SKM-1 treated with dmso at 0.1 percent for 144 hours (cell line): ENCODE data around the gene C1QTNF1.
"Not testable (repeated sequence)": the region's sequence is repeated elsewhere in the genome, so short reads cannot be mapped to it uniquely, and the experiment has no call there.

Source experiments
- DNase-seq: peaks from one replicate; lab custom pipeline; 2025; ENCODE audit not compliant: unreplicated experiment; lab: John Stamatoyannopoulos, UW

The C1QTNF1 gene

DNA sequence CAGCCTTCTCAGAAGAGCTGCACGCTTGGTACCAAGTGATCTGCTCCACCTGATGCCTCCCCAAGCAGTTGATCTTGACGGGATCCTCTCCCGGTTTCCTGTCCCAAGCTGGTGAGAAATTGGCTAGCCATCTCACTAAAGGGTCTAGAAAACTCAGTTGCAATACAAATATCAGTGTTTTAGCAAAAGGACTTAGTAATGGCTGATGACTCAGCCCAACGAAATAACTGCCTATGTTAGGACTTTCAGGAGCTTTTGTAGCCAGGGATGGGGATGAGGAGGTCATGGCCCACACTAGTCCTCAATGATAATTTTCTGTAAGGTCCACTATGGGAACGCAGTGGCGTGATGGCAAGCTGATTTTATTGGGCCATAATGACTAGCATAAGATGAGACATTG lies 27.3 kb downstream of the C1QTNF1 start:
- no peak for DNase-seq

DNA sequence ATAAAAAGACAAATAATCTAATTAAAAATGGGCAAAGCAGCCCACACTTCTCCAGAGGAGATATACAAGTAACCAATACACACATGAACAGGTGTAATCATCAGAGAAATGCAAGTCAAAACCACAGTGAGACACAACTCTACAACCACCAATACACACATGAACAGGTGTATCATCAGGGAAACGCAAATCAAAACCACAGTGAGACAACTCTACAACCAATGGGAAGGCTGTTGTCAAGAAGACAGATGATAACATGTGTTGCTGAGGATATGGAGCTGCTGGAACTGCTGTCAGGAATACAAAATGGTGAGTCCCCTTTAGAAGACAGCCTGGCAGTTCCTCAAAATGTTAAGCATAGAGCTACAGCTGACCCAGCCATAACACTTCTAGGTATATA lies 28.2 kb downstream of the C1QTNF1 start:
- no peak for DNase-seq

DNA sequence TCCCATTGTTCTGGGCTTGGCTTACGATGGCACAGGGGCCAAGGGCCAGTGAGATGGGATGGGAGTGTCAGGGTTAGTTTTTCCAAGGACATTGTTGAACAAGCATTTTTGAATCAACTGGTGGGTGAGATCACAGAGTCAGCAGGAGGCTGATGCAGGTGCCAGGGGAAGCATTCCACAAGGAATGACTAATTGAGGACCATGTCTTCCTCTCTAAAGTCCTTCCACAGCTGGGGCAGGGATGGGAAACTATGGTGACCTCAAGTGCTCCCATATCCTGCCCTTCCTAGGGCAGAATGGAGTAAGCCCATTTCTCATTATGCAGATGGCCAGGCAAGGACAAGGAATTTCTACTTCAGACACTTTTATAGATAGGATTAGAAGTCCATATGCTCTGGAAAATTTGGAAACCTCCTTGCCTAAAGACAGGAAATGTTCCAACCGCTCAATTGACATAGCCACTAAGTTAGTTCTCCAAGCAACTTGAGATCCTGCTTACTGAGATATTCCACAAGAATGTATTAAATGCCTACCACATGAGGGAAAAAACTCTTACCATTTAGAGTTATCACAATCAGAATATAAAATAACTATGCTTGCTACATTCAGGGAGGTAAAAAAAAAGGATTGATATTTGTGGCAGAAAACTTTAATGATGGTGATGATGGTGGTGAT lies 29.4 kb downstream of the C1QTNF1 start:
- no peak for DNase-seq

DNA sequence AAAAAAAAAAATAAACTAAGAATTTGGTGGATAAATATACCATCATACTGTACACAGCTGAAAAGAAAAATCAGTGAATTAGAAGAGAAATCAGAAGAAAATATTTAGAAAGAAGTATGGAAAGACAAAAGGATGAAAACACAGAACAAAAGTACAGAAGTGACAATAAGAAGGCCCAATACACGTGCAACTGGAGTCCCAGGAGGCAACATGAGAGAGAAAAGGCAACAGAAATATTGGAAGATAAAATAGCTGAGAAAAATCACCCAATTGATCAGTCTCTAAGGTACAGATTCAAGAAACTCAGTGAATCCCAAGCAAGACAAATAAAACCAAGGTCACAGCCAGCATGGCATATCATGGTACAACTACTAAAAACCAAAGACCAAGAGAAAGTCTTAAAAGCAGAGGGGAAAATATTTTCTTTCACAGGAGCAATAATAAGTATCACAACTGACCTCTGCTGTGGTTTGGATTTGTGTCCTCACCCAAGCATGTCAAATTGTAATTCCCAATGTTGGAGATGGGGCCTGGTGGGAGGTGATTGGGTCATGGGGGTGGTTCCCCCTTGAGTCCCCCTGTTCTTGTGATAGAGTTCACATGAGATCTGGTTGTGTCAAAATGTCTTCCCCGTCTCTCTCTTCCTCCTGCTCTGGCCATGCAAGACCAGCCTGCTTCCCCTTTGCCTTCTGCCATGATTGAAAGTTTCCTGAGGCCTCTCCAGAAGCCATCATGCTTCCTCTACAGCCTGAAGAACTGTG lies 30.4 kb downstream of the C1QTNF1 start:
- no peak for DNase-seq

DNA sequence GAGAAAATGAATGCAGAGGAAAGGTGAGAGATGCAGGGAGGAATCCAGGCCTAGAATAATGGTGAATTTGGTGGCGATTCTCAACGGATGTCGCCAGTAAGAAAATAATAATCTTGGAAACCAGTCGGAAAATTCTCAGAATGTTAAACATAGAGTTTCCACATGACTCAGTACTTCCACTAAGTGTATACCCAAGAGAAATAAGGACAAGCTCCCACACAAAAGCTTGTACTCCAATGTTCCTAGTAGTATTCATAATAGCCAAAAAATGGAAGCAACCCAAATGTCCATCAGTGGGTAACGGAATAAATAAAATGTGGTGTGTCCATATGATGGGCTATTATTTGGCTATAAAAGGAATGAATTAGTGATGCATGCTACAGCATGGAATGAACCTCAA lies 31.2 kb downstream of the C1QTNF1 start:
- DNase-seq = no peak

DNA sequence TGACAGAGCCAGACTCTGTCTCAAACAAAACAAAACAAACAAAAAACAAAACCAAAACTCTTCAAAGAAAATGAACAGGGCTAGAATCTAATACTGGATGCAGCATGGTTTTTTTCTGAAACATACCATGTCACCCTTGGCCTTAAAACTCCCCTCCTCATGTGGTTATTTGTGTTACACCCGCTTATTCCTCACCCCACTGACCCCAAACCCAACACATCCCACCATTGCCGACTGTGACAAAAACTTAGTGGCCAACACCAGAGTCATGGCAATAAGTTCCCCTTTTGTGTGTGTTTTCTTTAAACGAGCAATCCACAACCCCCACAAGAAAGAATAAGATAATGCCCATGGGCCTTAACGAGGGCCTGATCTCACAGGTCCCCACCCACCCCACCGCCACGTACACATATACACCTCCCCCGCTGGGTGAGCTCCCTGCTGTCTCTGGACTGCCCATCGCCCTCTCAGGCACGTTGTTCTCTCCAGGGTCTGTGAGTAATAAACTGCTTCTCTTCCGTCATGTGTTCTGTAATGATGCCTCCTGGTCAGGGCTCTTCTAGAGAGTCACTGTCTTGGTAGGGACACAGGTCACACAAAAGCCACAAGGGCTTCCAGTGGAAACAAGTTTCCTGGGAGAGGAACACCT lies 33.9 kb downstream of the C1QTNF1 start:
- DNase-seq = no peak

DNA sequence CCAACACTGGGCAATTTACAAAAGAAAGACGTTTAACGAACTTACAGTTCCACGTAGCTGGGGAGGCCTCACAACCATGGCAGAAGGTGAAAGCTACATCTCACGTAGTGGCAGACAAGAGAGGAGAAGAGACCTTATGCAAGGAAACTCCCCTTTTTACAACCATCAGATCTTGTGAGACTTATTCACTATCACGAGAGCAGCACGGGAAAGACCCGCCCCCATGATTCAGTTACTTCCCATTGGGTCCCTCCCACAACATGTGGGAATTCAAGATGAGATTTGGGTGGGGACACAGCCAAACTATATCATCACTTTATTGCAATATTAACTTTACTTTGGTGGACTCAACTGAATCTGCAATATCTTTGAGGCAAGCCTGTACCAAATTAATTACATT lies 38.7 kb downstream of the C1QTNF1 start:
- no peak for DNase-seq

DNA sequence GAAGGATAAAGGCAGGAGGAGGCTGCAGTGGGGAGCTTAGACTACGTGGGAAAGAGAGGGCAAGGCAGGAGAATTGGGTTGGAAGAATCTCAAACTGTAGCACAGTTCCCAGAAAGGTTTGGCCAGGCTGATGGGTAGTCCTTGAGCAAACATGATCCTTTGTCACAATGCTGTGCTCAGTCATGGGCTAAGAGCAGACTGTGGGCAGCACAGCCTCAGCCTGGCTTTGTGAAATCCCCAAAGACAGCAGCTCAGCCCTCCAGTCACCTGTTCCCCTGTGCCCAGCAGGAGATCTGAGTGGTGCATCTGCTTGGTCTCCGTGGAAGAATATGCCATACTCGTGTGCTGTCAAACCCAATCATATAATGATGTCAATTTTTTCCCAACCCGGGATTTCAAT lies 40.1 kb downstream of the C1QTNF1 start:
- DNase-seq = no peak

DNA sequence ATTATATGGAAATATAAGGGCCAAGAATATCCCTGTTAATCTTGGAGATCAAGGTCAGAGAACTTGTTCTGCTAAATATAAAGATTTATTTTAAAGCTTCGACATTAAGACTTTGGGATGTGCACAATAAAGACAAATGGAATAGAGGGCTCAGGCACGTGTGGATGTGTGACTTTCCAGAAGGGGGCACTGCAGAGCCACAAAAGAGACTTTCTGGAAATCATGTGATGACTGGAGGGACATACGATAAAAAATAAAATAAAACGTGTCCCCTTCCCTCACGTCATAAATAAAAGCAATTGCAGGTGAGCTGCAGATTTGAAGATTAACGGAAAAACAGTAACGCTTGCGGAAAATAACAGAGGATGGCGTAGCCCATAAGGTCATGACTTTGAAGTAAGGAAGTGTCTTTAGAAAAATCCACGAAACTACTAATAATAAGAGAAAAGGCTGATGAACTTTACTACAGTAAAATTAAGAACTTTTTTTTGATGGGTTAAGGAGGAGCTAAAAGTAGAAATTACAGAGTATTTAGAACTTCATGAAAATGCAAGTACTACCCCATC lies 41.2 kb downstream of the C1QTNF1 start:
- peak; percentile 2 for DNase-seq

DNA sequence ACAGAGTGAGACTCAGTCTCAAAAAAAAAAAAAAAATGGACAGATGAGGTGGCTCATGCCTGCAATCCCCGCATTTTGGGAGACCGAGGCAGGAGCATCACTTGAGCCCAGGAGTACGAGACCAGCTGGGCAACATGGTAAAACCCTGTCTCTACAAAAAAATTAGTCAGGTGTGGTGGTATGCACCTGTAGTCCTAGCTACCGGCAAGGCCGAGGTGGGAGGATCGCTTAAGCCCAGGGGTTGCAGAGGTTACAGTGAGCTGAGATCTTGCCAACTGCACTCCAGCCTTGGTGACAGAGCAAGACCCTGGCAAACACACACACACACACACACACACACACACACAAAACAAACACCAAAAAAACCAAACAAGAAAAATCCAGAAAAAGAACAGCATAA lies 43.0 kb downstream of the C1QTNF1 start:
- no peak for DNase-seq

DNA sequence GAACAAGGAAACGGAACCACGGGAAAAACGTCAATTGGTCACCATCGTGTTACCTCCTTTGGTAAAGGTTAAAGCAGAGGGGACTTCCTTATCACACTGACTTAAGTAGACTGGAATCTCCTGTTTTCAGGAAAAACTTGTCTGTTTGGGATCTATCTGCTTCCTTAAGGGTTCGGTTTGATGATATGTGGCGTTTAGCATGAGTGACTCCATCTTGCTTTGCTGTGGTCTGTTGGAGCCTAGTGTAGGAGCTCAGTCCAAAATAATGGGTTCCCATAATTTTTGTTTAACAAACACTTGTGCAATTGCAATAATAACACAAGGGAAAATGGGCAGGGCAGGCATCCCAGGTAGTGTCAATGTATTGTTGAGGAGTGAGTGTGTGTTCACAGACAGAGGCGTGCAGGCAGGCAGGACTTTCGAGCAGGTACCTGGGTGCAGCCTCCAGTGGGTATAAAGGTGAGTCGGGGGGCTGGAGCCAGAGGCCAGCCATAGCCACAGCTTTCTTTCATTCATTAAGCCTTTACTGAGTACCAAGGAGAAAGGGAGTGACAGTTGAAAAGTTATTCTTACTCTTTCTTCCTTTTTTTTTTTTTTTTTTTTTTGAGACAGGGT lies 46.4 kb downstream of the C1QTNF1 start:
- no peak for DNase-seq

DNA sequence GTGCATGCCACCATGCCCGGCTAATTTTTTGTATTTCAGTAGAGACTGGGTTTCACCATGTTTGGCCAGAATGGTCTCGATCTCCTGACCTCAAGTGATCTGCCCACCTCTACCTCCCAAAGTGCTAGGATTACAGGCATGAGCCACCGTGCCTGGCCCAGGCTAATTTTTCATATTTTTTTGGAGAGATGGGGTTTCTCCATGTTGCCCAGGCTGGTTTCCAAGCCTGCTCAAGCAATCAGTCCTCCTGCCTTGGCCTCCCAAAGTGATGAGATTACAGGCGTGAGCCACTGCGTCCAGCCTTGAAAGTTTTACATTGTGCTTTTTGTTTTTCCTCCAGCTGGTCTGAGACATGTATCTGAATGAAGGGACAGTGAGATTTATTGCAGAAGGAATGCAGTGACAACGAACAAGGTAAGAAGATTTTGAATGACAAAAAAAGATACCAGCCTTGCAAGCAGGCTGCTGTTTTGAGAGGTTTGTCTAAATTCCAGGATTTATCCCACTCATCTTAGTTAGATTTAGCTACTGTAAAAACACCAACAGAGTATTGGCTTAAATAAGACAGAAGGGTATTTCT lies 47.3 kb downstream of the C1QTNF1 start:
- no peak for DNase-seq

DNA sequence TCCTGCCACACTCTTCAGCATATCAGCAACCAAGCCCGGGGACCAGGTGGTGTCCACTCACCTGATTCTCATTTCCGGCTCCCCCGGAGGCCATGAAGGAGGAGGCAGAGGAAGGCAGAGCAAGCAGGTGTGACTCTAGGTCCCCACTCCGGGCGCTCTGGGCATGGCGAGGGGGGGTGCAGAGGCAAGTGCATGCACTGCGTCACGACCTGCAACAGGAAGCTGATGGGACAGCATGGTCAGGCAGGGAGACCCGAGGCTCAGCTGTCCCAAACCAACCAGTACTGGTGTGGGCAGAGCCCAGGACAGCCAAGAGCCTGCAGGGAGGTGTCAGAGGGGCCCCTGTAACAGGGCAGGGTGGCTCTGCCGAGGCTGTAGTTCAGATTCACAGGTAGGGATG lies 48.6 kb downstream of the C1QTNF1 start:
- DNase-seq = no peak

DNA sequence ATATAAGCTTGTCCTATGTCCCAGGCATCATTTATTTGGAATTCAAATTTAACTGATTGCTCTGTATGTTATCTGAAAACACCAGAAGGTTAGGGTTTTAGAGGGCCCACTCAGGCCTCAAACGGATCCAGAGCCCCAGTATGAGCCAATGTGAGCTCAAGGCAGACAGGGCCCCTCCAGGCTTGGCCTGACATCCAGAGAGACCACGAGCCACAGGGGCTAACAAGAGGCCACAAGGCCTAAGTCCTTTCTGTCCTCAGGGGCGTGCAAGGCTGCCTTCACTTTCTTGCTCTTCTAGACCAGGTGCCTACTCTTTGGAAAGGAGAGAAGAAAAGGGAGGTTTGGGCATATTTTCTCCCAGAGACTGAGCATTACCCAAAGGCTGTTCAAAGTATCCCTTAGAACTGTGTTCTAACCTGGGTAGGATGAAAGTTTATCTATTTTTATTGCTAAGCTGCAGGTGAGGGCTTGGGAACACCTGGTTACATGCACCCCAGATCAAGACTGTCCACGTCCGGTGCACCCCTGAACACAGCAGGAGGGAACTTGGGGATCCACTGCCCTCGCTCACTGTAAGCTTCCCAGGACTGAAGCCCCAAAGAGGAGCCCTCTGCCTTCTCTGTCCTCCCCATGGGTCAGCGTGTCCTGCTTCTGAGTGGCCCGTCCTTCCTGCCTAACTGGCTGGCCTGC lies 49.2 kb downstream of the C1QTNF1 start:
- no peak for DNase-seq

DNA sequence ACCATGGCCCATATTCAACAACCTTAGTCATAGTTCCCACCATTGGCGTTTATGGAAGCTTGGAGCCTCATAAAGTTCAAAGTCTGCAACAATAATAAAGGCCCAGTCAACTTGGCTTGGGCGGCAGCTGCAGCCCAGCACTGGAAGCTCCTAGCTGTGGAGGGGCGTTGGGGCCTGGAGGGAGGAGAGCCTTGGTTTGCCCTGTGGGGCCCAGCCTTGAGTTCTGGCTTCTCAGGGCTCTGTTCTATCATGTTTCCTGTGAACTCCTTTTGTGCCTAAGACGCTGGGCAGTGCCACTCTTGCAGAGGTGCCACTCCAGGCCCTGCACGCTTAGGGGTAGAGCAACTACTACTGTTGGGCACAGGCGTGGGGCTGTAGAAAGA lies 49.7 kb downstream of the C1QTNF1 start:
- no peak for DNase-seq

DNA sequence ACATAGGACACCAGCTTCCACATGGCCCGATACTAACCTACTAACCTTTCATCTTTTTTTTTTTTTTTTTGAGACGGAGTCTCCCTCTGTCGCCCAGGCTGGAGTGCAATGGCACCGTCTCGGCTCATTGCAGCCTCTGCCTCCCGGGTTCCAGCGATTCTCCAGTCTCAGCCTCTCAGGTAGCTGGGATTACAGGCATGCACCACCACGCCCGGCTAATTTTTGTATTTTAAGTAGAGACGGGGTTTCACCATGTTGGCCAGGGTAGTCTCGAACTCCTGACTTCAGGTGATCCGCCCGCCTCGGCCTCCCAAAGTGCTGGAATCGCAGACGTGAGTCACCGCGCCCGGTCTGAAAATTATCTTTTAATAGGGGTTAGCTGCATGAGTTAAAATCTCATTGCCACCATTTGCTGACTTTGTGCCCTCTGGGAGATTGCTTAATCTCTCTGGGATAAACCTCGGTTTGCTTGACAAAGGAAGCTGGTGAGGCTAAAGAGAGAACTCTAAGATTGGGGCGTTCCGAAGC lies 50.2 kb downstream of the C1QTNF1 start:
- not testable (repeated sequence) for DNase-seq

DNA sequence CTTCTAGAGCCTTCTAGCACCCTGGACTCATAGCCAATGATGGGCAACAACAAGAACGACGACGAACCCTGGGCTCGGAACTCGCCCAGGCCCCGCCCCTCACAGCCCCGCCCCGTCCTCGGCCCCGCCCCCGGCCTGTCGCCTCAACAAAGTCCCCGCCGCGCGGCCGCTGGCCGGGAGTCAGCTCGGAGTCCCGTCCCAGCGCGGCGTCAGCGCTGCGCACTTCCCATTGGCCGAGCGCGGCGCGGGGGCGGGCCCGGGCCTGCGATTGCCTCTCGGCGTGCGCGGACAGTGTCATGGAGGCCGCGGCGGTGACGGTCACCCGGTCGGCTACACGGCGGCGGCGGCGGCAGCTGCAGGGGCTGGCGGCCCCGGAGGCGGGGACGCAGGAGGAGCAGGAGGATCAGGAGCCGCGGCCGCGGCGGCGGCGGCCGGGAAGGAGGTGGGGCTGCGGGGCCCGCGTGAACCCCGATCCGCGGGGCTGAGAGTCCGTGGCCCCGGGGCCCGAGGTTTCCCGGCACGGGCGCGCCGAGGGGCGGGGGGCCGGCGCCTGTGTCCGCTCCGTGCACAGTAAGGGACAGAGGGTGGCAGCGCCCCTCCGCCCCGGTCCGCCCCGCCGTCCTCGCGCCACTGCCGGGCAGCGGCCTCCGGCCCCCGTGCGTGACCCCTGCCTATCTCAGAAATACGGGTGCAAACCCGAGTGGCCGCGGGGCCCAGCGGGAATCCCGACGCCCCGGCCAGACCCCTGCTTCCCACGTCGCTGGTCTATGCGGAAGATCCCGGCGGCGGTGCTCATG lies 50.9 kb downstream of the C1QTNF1 start, which contains the start of gene ENGASE:
Gene ENGASE (plus strand): TSS at position 176 of the 797 bp plus-strand sequence. CDS start 121 bp downstream, at position 297.
- peak; percentile 95 for DNase-seq

DNA sequence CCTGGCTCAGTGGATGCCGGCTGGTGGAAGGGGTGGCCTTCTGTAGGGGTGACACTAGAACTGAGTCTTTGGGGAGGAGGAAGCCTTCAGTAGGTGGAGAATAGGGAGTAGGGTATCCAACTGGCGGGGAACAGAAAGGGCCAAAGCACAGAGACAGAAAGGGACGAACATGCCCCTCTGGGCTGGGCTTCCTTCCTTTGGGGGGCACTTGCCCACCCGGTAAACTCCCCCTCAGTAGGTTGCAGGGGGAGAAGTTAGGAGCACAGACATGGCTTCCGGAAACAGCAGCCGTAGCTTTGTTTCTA lies 51.4 kb downstream of the C1QTNF1 start:
- DNase-seq = no peak

DNA sequence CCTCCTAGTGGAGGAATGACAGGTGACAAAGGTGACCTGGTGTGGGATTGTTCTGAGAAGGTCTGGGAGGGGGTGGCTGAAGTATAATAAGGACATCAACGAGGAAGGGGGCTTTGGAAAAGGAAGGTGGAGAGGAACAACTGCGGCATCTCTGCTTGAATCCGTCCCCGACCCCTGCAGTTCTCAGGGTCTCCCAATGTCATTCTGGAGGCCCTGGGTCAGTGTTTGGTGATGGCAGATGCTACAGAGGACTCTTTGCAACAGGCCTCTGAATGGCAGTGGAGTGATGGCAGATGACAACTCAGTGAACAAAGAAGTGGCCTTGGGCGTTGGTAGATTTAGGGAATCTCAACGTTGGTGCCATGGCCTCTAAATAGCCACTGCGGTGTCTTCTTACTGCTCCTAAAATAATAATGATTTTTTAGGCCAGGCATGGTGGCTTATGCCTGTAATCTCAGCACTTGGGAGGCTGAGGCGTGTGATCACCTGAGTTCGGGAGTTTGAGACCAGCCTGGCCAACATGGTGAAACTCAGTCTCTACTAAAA lies 52.0 kb downstream of the C1QTNF1 start:
- no peak for DNase-seq
